GM21737 (cell line): ENCODE results near the gene FUT6.
A peak's percentile ranks its signal among the peaks of the same experiment; 100 is the strongest.

Source experiments
- ATAC-seq: cut with Tn5 transposase; IDR thresholded peaks from one replicate; pipeline ENCODE4 v1.9.1; 2021; ENCODE audit warnings: mild to moderate bottlenecking, moderate library complexity; ENCODE audit not compliant: unreplicated experiment

The FUT6 gene

DNA sequence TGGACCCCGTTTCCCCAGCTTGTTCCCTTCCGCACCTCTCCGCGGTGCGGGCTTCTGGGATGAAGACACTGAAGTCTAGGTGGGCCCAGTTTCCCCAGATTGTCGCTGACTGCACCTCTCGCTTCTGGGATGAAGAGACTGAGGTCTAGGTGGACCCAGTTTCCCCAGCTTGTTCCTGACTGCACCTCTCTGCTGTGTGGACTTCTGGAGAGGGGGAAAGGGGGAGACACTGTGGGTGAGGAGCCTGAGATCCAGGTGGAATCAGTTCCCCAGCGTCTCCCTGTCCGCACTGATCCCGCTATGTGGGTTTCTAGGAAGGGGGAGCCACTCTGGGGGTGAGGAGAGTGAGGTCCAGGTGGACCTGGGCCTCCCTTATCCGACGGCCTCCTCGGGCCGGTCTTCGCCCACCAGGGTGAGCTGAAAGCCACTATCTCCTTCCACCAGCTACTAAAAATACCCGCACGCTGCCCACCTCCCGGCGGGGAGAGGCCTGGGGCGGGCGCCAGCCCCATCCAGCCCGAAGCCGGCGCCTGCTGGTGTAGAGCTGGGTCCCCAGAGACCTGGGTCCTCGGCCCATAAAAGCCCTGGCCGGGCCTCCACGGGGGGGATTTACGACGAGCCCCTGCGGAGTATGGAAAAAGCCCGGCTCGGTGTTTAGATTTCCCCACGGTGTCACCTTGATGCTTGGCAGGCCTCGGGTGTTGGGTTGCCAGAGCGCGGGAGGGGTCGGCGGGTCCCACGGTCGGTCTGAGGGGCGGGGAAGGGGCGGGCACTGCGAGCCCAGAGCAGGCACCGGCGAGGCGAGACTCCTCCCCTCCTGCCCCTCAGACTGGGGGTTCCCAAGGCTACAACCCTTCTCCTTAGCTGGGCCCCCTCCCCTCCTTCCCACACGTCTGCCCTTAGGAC is 10.6 kb downstream of the FUT6 start:
- peak; percentile 6 for ATAC-seq

DNA sequence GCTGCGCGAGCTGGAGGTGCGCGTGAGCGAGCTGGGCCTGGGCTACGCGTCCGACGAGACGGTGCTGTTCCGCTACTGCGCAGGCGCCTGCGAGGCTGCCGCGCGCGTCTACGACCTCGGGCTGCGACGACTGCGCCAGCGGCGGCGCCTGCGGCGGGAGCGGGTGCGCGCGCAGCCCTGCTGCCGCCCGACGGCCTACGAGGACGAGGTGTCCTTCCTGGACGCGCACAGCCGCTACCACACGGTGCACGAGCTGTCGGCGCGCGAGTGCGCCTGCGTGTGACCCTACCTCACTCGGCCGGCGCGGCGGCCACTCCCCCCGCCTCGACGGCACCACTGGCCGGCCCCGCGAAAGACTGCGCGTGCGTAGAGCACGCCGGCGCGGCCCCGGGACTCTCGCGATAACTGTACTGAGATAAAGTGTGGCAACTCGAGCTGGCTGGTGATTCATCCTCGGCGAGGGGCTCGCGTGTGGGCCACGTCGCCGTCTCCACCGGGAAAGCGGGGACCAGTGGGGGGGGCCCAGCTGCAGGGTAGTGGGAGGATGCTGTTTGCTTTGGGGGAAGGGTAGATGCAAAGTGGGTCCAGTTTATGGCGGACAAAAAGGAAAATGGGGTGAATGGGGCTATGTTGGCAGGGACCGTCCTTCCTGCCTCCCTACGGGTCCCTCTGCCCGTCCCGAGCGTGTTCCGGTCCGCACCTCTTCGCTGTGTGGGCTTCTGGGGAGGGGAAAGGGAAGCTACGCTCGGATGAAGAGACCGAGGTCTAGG is 11.4 kb downstream of the FUT6 start:
- peak; percentile 55 for ATAC-seq

DNA sequence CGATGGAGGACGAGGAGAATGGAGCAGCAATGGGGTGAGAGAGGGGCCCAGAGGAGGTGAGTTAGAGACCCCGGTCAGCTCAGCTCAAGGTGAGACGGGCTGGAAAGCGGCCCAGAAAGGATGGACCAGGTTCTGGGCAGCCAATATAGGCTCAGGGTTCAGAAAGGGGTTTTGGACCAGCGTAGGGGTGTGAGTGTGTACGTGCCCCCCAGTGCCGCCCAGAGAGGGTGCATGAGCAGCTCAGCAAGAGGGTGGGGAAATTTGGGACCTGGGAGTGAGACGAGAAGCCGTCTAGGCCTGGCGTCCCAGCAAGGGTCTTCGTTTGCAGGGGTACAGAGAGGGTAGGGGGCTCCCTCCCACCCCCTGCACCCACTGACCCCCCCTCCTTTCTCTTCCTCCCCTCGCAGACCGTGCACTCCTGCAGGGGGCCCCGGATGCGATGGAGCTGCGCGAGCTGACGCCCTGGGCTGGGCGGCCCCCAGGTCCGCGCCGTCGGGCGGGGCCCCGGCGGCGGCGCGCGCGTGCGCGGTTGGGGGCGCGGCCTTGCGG is 12.1 kb downstream of the FUT6 start:
- no peak for ATAC-seq

DNA sequence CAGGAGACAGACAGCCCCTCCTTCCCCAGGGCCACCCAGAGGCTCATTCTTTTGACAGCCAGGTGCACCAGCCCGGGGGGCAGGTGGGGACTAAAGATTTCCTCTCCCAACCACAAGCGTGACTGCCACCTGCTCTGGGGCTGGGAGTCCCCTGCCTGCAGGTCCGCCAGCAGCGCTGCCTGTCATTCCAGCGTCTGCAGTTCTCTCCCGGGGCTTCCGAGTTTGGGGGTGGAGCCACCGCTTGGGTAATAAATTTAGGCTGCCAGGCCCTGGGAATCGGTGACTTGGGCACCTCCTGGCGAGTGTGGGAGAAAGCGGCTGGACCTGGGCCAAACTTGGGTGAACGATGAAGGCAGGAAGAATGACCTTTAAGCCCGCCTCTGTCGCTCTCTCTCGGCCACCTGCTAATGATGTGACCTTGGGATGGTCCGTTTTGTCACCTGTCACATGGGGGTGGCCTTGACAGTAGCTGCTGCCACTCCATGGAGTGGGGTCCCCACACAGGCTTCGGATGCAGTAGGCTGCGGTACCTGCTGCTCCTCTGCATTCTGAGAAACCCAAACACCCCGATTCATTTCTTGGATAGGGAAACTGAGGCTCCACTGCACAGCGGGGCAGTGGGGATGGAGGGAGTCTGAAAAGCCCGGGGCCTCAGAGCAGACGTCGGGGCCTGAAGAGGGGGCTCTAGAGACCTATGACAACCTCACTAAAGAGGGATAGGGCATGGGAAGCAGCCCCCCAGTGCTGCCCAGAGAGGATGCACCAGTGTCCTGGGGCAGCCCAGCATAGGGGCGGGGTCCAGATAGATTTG is 12.8 kb downstream of the FUT6 start:
- ATAC-seq: no peak

DNA sequence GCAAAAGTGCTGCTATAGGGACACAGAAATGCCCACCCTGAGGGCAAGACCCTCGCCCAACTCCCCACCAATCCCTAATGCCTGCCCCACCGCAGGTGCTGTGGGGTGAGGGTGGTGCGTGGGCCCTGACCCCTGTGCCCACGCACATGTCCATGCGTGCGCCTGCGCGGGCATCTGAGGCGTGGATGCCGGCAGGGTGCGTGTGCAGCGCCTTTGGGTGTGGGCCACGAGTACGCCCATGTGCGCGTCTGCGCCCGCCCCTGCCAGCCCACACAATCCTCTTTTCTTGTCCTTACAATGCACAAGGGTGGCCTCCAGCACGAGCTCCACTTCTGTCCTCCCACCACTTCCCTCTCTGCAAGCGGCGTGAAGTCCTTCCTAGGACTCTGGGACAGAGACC is 14.3 kb downstream of the FUT6 start:
- no peak for ATAC-seq

DNA sequence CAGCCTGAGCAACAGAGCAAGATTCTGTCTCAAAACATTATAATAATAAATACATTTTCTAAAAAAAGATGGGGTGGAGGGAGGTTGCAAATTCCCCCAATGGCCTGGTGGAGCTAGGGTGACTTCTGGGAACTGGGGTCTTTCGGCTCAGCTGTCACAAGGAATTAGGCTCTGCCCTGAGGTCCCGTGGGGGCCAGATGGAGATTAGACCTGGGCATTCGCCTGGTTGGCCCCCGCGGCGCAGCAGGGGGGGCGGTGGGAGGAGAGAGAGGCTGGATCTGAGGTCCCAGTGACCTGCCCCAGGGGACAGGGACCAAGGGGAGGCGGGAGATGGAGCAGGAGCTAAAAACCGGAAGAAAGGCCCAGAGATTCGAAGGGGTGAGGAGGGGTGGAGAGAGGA is 14.8 kb downstream of the FUT6 start:
- no peak for ATAC-seq

DNA sequence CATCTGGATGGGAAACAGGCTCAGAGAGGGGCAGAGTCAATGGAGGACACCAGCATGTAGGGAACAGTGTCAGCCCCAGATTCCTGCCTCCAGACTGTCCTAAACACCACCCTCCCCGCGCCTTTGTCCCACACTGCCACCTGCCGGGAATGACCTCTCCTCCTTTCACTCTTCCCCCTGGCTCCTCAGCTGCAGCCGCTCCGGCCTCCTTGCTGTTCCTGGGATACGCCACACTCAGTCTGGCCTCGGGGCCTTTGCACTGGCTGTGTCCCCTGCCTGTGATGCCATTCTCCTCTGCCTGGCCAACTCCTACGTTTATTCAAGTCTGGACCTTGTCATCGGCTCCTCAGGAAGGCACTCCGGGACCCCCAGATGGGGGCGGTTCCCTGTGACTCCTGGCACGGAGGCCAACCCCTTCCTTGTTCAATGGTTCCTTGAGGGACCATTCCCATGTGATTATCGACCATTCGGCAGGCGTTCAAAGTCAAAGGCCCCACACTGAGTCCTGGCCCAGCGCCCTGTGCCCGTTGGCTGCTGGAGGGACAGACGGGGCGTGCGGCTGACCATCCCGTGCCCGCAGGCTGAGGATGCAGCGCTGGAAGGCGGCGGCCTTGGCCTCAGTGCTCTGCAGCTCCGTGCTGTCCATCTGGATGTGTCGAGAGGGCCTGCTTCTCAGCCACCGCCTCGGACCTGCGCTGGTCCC is 15.8 kb downstream of the FUT6 start:
- ATAC-seq: no peak

DNA sequence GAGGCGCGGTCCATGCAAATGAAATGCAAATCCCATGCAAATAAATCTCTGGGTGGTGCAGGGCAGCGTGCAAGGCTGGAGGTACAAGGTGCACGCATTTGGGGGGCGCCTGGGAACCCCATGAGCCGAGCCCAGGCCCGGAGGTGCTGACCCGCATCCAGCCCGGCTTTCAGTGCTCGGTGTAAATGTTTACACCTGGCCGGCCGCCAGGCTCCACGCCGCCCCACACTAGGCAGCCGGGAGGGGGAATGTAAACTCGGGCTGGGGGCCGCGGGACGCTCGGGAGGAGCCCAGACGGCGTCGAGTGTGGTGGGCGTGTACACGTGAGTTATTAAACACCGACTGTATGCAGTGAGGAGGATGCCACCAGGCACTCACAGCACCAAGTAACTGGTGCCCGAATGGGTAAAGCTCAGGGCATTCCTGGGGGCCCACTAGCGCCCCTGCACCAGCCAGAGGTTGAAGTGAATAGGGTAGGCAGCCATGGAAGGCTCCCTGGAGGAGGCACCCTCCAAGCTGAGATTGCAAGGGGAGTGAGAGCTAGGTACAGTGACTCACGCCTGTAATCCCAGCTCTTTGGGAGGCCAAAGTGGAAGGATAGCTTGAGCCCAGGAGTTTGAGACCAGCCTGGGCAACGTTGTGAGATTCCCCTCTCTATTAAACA is 17.2 kb downstream of the FUT6 start:
- ATAC-seq: no peak

DNA sequence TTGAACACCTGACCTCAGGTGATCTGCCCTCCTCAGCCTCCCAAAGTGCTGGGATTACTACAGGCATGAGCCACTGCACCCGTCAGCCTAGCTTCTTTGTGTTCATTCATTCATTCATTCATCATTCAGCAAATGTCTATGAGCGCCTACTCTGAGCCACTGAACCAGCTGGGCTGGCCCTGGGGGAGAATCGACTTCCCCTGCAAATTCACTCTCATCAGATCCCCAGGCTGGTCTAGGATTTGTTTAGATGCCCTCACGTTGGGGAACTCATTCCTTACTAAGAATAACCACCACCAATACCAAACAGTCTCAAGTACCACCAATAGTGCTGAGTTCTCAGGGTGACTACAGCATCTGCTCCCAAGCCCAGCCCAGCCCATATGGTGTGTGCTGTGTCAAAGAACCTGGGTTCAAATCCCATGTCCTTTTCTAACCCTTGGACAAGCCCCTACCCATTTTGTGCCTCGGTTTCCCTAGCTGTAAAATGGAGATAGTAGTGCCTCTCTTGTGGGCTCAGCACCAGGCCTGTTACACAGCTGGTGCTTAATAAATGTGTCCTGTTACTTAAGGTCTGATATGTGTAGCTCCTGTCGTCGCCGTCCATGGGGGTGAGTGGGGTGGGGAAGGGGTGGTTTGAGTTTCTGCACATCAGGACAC is 17.9 kb downstream of the FUT6 start:
- no peak for ATAC-seq

DNA sequence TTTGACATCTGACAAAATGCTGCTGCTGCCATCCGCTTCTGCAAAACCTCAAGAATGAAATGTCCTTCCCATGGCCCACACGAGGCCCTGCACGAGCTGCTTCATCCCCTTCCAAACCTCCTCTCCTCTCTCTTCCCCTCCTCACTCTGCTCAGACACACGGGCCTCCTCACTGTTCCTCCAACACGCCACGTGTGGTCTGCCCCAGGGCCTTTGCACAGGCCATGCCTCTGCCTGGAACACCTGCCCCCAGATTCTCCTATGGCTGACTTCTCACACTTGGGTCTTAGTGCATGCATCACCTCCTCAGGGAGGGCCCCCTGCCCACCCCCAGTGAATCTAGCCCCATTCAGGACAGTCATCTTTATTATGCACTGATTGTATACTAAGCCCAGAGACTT is 18.7 kb downstream of the FUT6 start:
- no peak for ATAC-seq

DNA sequence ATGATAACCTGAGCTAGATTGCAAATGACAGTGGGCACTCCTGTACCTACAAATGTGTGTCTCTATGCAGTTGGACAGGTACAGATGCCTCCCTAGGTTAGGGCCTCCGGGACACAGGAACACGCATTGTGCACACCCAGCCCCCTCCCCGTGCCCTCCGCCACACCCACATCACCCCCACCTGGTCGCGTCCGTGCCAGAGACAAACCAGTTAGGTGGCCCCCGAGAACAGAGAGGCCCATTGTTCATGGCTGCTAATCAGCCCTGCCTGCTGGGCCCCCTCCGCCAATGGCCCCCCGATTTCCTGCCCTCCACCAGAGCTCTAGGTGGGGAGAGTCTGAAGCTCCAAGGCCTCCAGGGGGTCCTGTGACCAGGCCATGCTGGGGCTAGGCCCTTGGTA is 20.9 kb downstream of the FUT6 start:
- ATAC-seq: no peak

DNA sequence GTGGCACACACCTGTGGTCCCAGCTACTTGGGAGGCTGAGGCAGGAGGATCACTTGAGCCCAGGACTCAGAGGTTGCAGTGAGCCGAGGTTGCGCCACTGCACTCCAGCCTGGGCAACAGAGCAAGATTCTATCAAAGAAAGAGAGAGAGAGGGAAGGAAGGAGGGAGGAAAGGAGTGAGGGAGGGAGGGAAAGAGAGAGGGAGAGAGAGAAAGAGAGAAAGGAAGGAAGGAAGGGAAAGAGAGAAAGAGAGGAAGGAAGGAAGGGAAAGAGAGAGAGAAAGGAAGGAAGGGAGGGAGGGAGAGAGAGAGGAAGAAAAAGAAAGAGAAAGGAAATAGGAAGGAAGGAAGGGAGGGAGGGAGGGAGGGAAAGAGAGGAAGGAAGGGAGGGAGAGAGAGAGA is 22.3 kb downstream of the FUT6 start:
- ATAC-seq: no peak

DNA sequence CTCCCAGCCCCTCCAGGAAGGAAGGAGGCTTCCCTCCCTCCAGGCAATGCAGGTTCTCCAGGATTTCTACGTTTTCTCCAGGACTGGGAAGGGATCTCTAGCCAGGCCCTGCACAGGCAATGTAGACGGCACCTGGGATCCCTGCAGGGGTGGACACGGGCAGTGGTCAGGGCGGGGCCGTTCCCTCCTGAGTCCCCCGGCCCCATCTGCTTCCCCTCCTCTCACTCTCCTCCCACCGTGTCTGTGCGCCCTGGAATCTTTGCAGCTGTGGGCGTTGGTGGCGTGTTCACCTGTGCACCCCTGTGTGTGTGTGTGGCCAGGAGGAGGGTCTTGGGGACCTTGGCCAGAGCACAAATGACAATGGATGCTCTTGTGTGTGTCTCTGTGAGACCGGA is 24.7 kb downstream of the FUT6 start:
- ATAC-seq: no peak

DNA sequence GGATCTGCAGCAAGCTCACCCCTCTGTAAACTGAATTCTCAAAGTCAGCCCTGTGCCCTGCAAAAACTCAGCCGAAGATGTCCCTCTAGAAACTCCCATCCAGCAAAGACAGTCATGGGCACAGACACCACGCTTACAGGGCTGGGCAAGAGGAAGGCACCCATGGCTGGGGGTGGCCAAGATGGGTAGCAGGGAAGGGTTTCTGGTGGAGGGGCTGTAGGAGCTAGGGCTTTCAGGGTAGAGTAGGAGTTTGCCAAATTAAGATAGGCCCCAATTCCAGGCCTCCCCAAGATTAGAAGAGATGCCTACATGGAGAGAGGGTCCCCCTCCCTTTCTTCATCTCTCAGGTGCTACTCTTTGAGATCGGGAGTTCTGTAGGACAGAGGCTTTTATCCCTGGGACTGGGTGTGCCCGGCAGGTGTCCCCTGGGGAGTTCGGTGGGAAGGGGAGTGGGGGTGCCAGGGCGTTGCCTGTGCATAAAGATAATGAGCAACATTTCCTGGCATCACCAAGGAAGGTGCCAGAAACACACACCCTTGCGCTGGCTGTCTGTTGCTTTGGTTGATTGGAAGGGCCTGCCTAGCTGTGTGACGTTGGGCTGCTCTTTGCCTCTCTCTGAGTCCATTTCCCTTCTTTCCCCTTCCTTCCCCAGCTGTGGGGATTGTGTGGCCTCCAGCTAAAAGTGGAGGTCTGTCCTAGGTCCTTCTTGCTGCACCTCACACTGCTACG is 25.2 kb downstream of the FUT6 start:
- ATAC-seq: no peak

DNA sequence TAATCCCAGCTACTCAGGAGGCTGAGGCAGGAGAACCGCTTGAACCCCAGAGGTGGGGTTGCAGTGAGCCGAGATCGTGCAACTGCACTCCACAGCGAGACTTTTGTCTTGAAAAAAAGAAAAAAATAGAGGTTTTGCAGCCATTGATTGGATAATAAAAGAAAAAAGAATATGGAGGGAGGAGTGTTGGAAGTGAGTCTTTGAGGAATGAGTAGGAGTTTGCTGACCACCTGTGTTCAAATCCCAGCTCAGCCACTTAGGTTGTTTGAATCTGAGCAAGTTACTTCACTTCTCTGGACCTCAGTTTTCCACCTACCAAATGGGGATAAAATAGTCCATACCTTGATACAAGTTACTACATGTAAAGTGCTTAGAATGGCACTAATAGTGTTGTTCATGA is 28.4 kb downstream of the FUT6 start:
- no peak for ATAC-seq

DNA sequence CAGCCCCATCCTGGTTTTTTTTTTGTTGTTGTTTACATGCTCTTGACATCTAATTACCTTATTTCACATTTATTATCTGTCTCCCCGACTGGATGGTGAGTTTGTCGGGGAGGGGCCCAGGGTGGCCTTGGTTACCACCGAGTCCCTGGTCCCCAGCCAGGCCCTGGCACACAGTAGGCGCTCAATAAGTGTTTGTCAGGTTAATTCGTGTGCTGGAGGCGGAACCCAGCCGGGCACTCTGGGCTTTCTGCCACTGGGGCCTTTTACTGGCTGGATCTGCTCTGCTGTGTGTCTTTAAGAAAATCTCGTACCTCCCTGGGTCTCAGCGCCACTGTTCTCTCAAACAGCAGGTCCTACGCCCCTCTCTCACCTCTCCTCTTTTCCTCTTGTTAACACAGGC is 30.0 kb downstream of the FUT6 start:
- ATAC-seq: no peak

DNA sequence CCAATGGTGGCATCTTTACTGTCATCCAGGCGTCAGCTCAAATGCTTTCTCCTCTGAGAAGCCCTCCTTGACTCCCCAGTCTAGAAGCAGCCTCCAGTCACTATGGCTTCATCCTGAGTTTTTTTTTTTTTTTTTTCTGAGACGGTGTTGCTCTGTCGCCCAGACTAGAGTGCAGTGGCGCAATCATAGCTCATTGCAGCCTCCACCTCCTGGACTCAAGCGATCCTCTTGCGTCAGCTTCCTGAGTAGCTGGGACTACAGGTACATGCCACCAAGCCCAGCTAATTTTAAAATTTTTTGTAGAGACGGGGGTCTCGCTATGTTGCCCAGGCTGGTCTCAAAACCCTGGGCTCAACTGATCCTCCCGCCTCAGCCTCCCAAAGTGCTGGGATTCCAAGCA is 30.4 kb downstream of the FUT6 start:
- no peak for ATAC-seq

DNA sequence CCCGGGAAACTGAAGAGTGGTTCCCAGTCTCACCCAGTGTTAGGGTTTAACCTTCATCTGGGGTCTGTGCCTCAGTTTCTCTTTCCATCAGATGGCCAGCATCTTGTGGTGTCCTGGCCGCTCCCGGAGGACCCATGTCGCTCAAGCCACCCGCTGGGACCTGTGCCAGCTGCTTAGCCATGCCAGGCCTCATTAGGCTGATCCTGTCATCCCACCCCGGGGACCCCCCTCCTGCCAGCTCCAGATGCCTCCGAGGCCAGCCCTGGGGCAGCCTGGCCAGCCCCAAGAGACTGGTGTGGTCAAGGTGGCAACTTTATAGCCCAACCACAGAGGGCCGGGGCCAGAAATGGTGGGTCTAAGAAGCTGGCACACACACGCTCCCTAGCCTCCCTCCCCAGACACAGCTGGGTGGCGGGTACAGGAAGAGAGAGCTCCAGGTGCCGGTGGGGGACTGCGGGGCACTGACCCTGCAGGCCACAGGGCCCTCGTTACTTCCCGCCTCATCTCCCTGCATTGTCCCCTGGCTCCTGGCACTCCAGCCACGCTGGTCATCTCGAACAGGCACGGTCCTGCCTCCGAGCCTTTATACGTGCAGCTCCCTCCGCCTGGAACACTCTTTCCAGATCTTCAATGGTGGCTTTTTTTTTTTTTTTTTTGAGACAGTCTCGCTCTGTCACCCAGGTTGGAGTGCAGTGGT is 31.2 kb downstream of the FUT6 start:
- ATAC-seq: no peak
